ENCODE results near the gene CPPED1. TPM values are rescaled to one million over a fixed set of nuclear protein-coding genes. Genes with fewer than 3 reads are reported as not detected.
A peak's percentile ranks its signal among the peaks of the same experiment; 100 is the strongest.

Gene CPPED1
- total RNA-seq, 2 donors from 2014 or later = 8.4 to 14.7 TPM

- WGBS, 2 experiments (ENCODE audit: insufficient coverage in 1 of 2, insufficient read length in 1 of 2) = 87 to 100% methylated on average over 1 to 5 of the region's 5 CpGs
- no peak for DNase-seq
- no peak overlapping the region for H3K4me3 ChIP-seq (ENCODE audit: low read length)
- peaks cover 3% of the 10 kb centered on the region for H3K36me3 ChIP-seq (ENCODE audit: control insufficient read depth, insufficient read depth, low read length)
- Mint-ChIP-seq H3K27me3 (ENCODE audit: insufficient read depth) (no peaks in the 10 kb centered on the region), H3K4me3 (no peak overlapping the region), H3K27ac (no peak overlapping the region), H3K4me1 (no peaks in the 10 kb centered on the region), H3K9me3 (peaks cover 15% of the 10 kb centered on the region), H3K36me3 (ENCODE audit: low read depth) (peaks cover 11% of the 10 kb centered on the region)
- H3K9ac ChIP-seq (ENCODE audit: extremely low read depth, low read length, poor library complexity, severe bottlenecking) = no peak overlapping the region
- H3K9me3 ChIP-seq (ENCODE audit: control insufficient read depth, low read length) = peaks cover 12% of the 10 kb centered on the region
- no peaks in the 10 kb centered on the region for H3K4me1 ChIP-seq (ENCODE audit: control insufficient read depth, insufficient read depth, low read length)
- H3K27me3 ChIP-seq (ENCODE audit: control insufficient read depth, insufficient read depth, low read length, poor library complexity, severe bottlenecking) = no peaks in the 10 kb centered on the region
- TF ChIP-seq, protein P1, sequence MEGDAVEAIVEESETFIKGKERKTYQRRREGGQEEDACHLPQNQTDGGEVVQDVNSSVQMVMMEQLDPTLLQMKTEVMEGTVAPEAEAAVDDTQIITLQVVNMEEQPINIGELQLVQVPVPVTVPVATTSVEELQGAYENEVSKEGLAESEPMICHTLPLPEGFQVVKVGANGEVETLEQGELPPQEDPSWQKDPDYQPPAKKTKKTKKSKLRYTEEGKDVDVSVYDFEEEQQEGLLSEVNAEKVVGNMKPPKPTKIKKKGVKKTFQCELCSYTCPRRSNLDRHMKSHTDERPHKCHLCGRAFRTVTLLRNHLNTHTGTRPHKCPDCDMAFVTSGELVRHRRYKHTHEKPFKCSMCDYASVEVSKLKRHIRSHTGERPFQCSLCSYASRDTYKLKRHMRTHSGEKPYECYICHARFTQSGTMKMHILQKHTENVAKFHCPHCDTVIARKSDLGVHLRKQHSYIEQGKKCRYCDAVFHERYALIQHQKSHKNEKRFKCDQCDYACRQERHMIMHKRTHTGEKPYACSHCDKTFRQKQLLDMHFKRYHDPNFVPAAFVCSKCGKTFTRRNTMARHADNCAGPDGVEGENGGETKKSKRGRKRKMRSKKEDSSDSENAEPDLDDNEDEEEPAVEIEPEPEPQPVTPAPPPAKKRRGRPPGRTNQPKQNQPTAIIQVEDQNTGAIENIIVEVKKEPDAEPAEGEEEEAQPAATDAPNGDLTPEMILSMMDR (conservative IDR thresholded peaks at IDR 0.05) = no peak
- no peak overlapping the region for H3K27ac ChIP-seq (ENCODE audit: low read depth, low read length)
These were observed 117.9 kb downstream of the CPPED1 start for GRCh38 chr16:12685806-12686205.

DNA sequence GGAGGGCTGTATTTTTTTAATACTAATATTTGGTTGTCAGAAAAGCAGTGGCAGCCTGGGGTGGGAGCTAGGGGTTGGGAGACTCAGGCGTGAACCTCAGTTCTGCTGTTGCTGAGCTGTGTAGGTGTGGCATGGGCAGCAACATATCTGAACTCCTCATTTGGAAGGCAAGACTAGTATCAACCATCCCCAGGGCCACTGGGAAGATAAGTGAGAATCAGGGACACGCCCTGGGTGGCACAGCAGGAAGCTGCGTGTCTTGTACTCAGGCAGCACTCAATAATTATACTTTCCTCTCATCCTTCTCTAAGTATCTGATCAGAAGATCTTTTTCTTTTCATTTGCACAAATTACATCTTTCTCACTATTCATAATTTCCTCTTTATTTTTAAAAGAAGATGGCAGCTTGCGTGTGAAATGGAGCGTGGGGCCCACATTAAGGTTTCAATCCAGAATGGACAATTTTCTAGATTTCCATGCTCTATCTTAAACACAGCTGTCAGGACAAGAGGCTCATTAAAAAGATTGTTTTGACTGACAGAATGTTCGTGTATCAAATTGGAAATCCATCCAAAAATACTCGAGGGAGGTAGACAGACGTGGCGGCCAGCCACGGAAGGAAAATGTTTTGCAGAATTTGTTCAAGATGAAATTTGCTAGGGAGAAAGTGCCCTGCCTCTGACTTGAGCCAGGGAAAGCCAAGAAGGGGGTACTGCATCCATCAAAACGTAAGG is 121.1 kb downstream of the CPPED1 start:
- Mint-ChIP-seq H3K9me3 (peaks cover 33% of the 10 kb centered on the region), H3K27me3 (ENCODE audit: insufficient read depth) (no peaks in the 10 kb centered on the region), H3K36me3 (ENCODE audit: low read depth) (peaks cover 16% of the 10 kb centered on the region), H3K4me1 (peaks cover 2% of the 10 kb centered on the region), H3K27ac (no peak overlapping the region), H3K4me3 (no peak overlapping the region)
- Histone ChIP-seq H3K27ac (ENCODE audit: low read depth, low read length) (no peak overlapping the region), H3K36me3 (ENCODE audit: control insufficient read depth, insufficient read depth, low read length) (peaks cover 3% of the 10 kb centered on the region), H3K4me3 (ENCODE audit: low read length) (no peak overlapping the region), H3K9me3 (ENCODE audit: control insufficient read depth, low read length) (peaks cover 40% of the 10 kb centered on the region), H3K27me3 (ENCODE audit: control insufficient read depth, insufficient read depth, low read length, poor library complexity, severe bottlenecking) (no peaks in the 10 kb centered on the region), H3K4me1 (ENCODE audit: control insufficient read depth, insufficient read depth, low read length) (no peaks in the 10 kb centered on the region), H3K9ac (ENCODE audit: extremely low read depth, low read length, poor library complexity, severe bottlenecking) (no peak overlapping the region)
- TF ChIP-seq, protein P1 (conservative IDR thresholded peaks at IDR 0.05) = no peak
- DNase-seq = no peak
- WGBS, 2 experiments (ENCODE audit: insufficient coverage in 1 of 2, insufficient read length in 1 of 2) = 97 to 100% methylated on average over 11 of the region's 11 CpGs

GRCh38 chr16:12681653-12682052 is 122.0 kb downstream of the CPPED1 start:
- Mint-ChIP-seq H3K4me1 (peaks cover 2% of the 10 kb centered on the region), H3K9me3 (peaks cover 33% of the 10 kb centered on the region), H3K27ac (no peak overlapping the region), H3K36me3 (ENCODE audit: low read depth) (peaks cover 17% of the 10 kb centered on the region), H3K27me3 (ENCODE audit: insufficient read depth) (no peaks in the 10 kb centered on the region), H3K4me3 (no peak overlapping the region)
- no peak overlapping the region for H3K9ac ChIP-seq (ENCODE audit: extremely low read depth, low read length, poor library complexity, severe bottlenecking)
- H3K4me3 ChIP-seq (ENCODE audit: low read length) = peak overlapping the region; percentile 46
- H3K9me3 ChIP-seq (ENCODE audit: control insufficient read depth, low read length) = peaks cover 42% of the 10 kb centered on the region
- H3K27me3 ChIP-seq (ENCODE audit: control insufficient read depth, insufficient read depth, low read length, poor library complexity, severe bottlenecking) = no peaks in the 10 kb centered on the region
- no peak for DNase-seq
- no peak overlapping the region for H3K27ac ChIP-seq (ENCODE audit: low read depth, low read length)
- peaks cover 3% of the 10 kb centered on the region for H3K36me3 ChIP-seq (ENCODE audit: control insufficient read depth, insufficient read depth, low read length)
- TF ChIP-seq, protein P1 (conservative IDR thresholded peaks at IDR 0.05) = no peak
- H3K4me1 ChIP-seq (ENCODE audit: control insufficient read depth, insufficient read depth, low read length) = no peaks in the 10 kb centered on the region
- 95 to 97% methylated on average over 3 to 7 of the region's 7 CpGs for WGBS, 2 experiments (ENCODE audit: insufficient coverage in 1 of 2, insufficient read length in 1 of 2)

Measured in endodermal cell (in vitro differentiated cells).